ENCODE measurements around the gene RNF113B. TPM values are rescaled to one million over a fixed set of nuclear protein-coding genes. Genes with fewer than 3 reads are reported as not detected.

The RNF113B gene
- total and polyA plus RNA-seq, 11 donors = not detected

DNA sequence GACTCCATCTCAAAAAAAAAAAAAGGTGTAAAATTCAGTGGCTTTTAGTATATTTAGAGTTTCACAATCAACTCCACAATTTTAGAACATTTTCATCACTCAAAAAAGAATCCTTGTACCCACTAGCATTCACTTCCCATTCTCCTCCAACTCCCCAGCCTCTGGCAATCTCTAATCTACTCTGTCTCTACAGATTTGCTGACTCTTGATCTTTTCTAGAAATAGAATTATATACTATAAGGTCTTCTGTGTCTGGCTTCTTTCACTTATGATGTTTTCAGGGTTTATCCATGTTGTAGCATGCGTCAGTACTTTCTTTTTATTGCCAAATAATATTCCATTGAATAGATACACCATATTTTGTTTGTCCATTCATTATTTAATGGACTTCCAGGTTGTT lies 42.2 kb downstream of the RNF113B start:
- Histone ChIP-seq H3K9me3 (no peaks in the 10 kb centered on the region), H3K27ac (no peak overlapping the region), H3K36me3 (no peaks in the 10 kb centered on the region), H3K27me3 (no peaks in the 10 kb centered on the region), H3K4me1 (no peaks in the 10 kb centered on the region), H3K4me3 (no peak overlapping the region)
- 95 to 98% (median 96%) methylated on average over 1 of the region's 1 CpG for whole genome bisulfite sequencing, 4 donors
- DNase-seq (no peak), ATAC-seq (no peak)
- intact Hi-C loops (cut with DNase I) = no loop called here
- no peak for TF ChIP-seq POLR2A (IDR thresholded peaks at IDR 0.05)
- TF ChIP-seq, protein P1, sequence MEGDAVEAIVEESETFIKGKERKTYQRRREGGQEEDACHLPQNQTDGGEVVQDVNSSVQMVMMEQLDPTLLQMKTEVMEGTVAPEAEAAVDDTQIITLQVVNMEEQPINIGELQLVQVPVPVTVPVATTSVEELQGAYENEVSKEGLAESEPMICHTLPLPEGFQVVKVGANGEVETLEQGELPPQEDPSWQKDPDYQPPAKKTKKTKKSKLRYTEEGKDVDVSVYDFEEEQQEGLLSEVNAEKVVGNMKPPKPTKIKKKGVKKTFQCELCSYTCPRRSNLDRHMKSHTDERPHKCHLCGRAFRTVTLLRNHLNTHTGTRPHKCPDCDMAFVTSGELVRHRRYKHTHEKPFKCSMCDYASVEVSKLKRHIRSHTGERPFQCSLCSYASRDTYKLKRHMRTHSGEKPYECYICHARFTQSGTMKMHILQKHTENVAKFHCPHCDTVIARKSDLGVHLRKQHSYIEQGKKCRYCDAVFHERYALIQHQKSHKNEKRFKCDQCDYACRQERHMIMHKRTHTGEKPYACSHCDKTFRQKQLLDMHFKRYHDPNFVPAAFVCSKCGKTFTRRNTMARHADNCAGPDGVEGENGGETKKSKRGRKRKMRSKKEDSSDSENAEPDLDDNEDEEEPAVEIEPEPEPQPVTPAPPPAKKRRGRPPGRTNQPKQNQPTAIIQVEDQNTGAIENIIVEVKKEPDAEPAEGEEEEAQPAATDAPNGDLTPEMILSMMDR (IDR thresholded peaks at IDR 0.05) = no peak

DNA sequence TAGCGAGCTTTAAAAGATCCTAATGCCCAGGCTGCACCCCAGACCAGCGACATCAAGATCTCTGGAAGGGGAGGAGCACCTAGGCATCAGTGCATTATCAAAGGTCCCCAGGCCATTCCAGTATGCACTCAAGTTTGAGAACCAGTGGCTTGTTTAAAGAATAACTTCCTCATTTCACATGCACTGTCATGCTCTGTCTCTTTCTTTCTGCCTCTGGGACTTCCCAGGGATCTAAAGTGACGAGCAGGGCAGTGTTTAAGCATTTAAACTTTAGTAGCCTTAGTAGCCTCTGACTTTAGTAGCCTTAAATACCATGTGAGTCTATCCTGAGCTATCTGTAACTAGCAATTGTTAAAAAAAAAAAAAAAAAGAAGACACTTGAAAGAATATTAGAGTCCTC lies 43.1 kb downstream of the RNF113B start:
- TF ChIP-seq, protein P1 (IDR thresholded peaks at IDR 0.05) = no peak
- no peak for TF ChIP-seq POLR2A (IDR thresholded peaks at IDR 0.05)
- intact Hi-C loops (cut with DNase I) = no loop called here
- H3K4me3 ChIP-seq = no peak overlapping the region
- no peaks in the 10 kb centered on the region for H3K36me3 ChIP-seq
- H3K4me1 ChIP-seq = no peaks in the 10 kb centered on the region
- no peak overlapping the region for H3K27ac ChIP-seq
- WGBS, 4 donors = 61 to 79% (median 70%) methylated on average over 3 of the region's 3 CpGs
- H3K9me3 ChIP-seq = no peaks in the 10 kb centered on the region
- no peak for ATAC-seq
- H3K27me3 ChIP-seq = no peaks in the 10 kb centered on the region
- DNase-seq = no peak

DNA sequence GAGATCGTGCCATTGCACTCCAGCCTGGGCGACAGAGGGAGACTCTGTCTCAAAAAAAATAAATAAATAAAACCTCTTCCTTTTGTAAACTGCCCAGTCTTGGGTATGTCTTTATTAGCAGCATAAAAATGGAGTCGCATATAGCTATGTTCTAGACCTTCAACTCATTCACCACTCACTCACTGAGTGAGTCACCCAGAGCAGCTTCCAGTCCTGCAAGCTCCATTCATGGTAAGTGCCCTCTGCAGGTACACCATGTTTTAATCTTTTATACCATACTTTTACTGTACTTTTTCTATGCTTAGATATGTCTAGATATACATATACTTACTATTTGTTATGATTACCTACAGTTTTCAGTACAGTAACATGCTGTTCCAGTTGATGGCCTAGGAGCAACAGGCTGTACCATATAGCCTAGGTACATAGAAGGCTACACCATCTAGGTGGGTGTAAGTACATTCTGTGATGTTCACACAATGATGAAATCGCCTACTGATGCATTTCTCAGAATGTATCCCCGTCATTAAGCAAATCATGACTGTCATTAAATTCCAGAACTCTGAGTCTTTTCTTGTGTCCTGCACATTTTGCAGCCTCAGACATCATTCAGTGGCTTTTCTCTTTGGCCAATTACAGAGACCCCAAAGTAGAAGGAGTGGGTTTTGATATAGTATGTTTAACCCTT lies 47.9 kb downstream of the RNF113B start:
- no peaks in the 10 kb centered on the region for H3K4me1 ChIP-seq
- ATAC-seq (no peak), DNase-seq (no peak)
- 92 to 96% (median 93%) methylated on average over 5 of the region's 5 CpGs for WGBS, 4 donors
- no peak overlapping the region for H3K27ac ChIP-seq
- H3K9me3 ChIP-seq = no peaks in the 10 kb centered on the region
- no peak overlapping the region for H3K4me3 ChIP-seq
- no peaks in the 10 kb centered on the region for H3K27me3 ChIP-seq
- TF ChIP-seq POLR2A (IDR thresholded peaks at IDR 0.05) = no peak
- TF ChIP-seq, protein P1 (IDR thresholded peaks at IDR 0.05) = no peak
- intact Hi-C loops (cut with DNase I) = no loop called here
- H3K36me3 ChIP-seq = no peaks in the 10 kb centered on the region

Small RNA genes lying within 50 kb of the gene (microRNA-seq; reads per million reads assigned to microRNA genes)
- gene MIR3170 = 0 to 0.41 (median 0.03) reads per million in 4 donors

Other genes starting within 250 kb of the RNF113B start
- 100 to 1,000 TPM in 5 of 9 donors, 10 to 100 TPM in 4; 69.0 to 219 (median 111) TPM for gene IPO5, start 223.6 kb downstream of the RNF113B start, total RNA-seq
- 100 to 1,000 TPM in 1 of 2 donors, 10 to 100 TPM in 1; 18.4 to 153 TPM for gene IPO5, start 223.6 kb downstream of the RNF113B start, polyA plus RNA-seq
- gene FARP1, start 34.2 kb downstream of the RNF113B start, total RNA-seq = 10 to 100 TPM in 8 of 9 donors, 1 to 10 TPM in 1; 9.4 to 51.8 (median 28.0) TPM
- 10 to 100 TPM in 1 of 2 donors, 1 to 10 TPM in 1; 7.7 to 18.4 TPM for gene FARP1, start 34.2 kb downstream of the RNF113B start, polyA plus RNA-seq